Kidney (tissue), 14 donors: ENCODE measurements around the gene PIK3R1. TPM values are rescaled to one million over a fixed set of nuclear protein-coding genes. Genes with fewer than 3 reads are reported as not detected.

ENCODE experiments used
- DNase-seq, 5 donors: peaks; one replicate each; pipeline ENCODE4 v3.0.0-alpha.2; 2013 to 2020
- FAIRE-seq: peaks from 2 replicates; lab custom pipeline; 2012; peaks lifted over from hg19 to GRCh38; lab: Jason Lieb, UNC
- H3K27ac ChIP-seq, 2 donors: one replicate each; pipeline ENCODE4 v1.7.0; 2013; ENCODE audit warnings: low read depth in 2 of 2, low read length in 2 of 2, inconsistent platforms in 1 of 2
- H3K27me3 ChIP-seq: one replicate; pipeline ENCODE4 v1.7.1; 2013; ENCODE audit warnings: low read length, inconsistent platforms; ENCODE audit not compliant: control insufficient read depth, insufficient read depth
- H3K36me3 ChIP-seq, 3 donors: one replicate each; pipeline versions ENCODE4 v1.7.0 to v1.7.1; 2013; ENCODE audit warnings: low read length in 3 of 3, control low read depth in 1 of 3, inconsistent platforms in 1 of 3; ENCODE audit not compliant: insufficient read depth in 3 of 3, control insufficient read depth in 2 of 3
- H3K4me1 ChIP-seq, 3 donors: one replicate each; pipeline versions ENCODE4 v1.7.0 to v1.7.1; 2013; ENCODE audit warnings: low read length in 3 of 3, inconsistent platforms in 1 of 3, low read depth in 1 of 3; ENCODE audit not compliant: control insufficient read depth in 2 of 3, insufficient read depth in 2 of 3
- H3K4me3 ChIP-seq, 3 donors: one replicate each; pipeline versions ENCODE4 v1.7.0 to v1.8.1; 2013; ENCODE audit warnings: low read length in 3 of 3, control low read depth in 1 of 3, inconsistent platforms in 1 of 3
- H3K9ac ChIP-seq, 3 donors: one replicate each; pipeline versions ENCODE4 v1.7.0 to v1.7.1; 2013; ENCODE audit warnings: low read length in 3 of 3, control low read depth in 1 of 3, inconsistent platforms in 1 of 3
- H3K9me3 ChIP-seq, 3 donors: one replicate each; pipeline versions ENCODE4 v1.7.0 to v1.7.1; 2013; ENCODE audit warnings: low read length in 3 of 3, control low read depth in 1 of 3, inconsistent platforms in 1 of 3; ENCODE audit not compliant: control insufficient read depth in 2 of 3, insufficient read depth in 1 of 3
- intact Hi-C: fragments of 100-400 bp; cut with DNase I; formaldehyde crosslinking; loops from one replicate; pipeline ENCODE4 v1.11.1; 2022
- polyA plus RNA-seq: library from polyadenylated mRNA; stranded (reverse); fragments of 350-450 nt; fragmentation: Illumina TruSeq; extraction: RNeasy Lipid Tissue Mini Kit (QIAGEN cat#74804); gene quantifications from one replicate; pipeline ENCODE4 v1.2.3, GENCODE V29; 2014; ENCODE audit warnings: low read depth, low replicate concordance; ENCODE audit not compliant: insufficient read depth
- total RNA-seq: library from RNA; stranded (reverse); fragmentation: NEBNext Ultra II Directional; extraction: Animal tissue kit (Norgen Biotek cat#: 25700); gene quantifications from one replicate; pipeline ENCODE4 v1.2.1, GENCODE V29; 2021
- TF ChIP-seq, protein P1 (sequence below): IDR thresholded peaks from 3 replicates; pipeline ENCODE4 v1.5.1; 2012; ENCODE audit warnings: mild to moderate bottlenecking, moderate library complexity, borderline replicate concordance; ENCODE audit not compliant: insufficient read depth; ENCODE audit errors: extremely low read depth
- donor health status: control.
- donor health status: control.
- donor health status: control.
- donor health status: control.
- donor health status: control.
- donor health status: DM: yes; HTN: yes; CAD: no.
- donor health status: Normal renal cell carcinoma (clear cell type).

The PIK3R1 gene
- total and polyA plus RNA-seq, 2 donors from 2014 or later: 26.6 to 138 TPM

GRCh38 chr5:68191083-68191791 lies 24.3 kb upstream of the PIK3R1 start:
- Histone ChIP-seq H3K9me3 (no peaks in the 10 kb centered on the region), H3K4me3 (no peak overlapping the region), H3K27ac (no peak overlapping the region), H3K9ac (no peak overlapping the region), H3K27me3 (no peaks in the 10 kb centered on the region), H3K4me1 (peaks cover 0 to 3% (median 0%) of the 10 kb centered on the region in 3 donors), H3K36me3 (no peaks in the 10 kb centered on the region)
- TF ChIP-seq, protein P1, sequence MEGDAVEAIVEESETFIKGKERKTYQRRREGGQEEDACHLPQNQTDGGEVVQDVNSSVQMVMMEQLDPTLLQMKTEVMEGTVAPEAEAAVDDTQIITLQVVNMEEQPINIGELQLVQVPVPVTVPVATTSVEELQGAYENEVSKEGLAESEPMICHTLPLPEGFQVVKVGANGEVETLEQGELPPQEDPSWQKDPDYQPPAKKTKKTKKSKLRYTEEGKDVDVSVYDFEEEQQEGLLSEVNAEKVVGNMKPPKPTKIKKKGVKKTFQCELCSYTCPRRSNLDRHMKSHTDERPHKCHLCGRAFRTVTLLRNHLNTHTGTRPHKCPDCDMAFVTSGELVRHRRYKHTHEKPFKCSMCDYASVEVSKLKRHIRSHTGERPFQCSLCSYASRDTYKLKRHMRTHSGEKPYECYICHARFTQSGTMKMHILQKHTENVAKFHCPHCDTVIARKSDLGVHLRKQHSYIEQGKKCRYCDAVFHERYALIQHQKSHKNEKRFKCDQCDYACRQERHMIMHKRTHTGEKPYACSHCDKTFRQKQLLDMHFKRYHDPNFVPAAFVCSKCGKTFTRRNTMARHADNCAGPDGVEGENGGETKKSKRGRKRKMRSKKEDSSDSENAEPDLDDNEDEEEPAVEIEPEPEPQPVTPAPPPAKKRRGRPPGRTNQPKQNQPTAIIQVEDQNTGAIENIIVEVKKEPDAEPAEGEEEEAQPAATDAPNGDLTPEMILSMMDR: no peak
- FAIRE-seq: no peak
- intact Hi-C loops: no loop called here
- peak in 1 of 5 donors; percentile 29 for DNase-seq

DNA sequence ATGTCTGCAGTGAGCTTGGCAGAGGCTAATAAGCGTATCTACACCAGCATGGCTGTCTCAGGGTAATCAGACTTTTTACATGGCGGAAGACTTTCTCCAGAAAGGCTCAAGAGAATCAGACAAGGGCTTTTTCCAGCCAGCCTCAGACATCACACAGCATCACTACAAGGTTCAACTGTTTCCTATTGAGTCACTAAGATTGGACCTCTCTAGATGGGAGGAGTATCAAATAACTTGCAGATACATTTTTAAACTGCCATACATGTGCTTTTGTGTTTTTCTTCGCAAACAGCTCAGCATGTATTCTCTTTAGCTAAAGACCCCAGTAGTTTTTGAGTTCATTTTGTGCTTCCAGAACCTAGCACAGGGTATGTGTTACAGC lies 22.9 kb upstream of the PIK3R1 start:
- peak overlapping the region in 1 of 2 donors; percentile 10 for H3K27ac ChIP-seq
- FAIRE-seq (no peak), DNase-seq (no peak)
- H3K4me3 ChIP-seq: no peak overlapping the region
- no peaks in the 10 kb centered on the region for H3K9me3 ChIP-seq
- H3K27me3 ChIP-seq: no peaks in the 10 kb centered on the region
- intact Hi-C loops: no loop called here
- H3K9ac ChIP-seq: no peak overlapping the region
- peaks cover 0 to 3% (median 0%) of the 10 kb centered on the region in 3 donors for H3K4me1 ChIP-seq
- TF ChIP-seq, protein P1: no peak
- H3K36me3 ChIP-seq: no peaks in the 10 kb centered on the region

- Histone ChIP-seq H3K27ac (no peak overlapping the region), H3K27me3 (no peaks in the 10 kb centered on the region), H3K9ac (no peak overlapping the region), H3K9me3 (no peaks in the 10 kb centered on the region), H3K4me3 (no peak overlapping the region), H3K36me3 (no peaks in the 10 kb centered on the region), H3K4me1 (peaks cover 0 to 3% (median 0%) of the 10 kb centered on the region in 3 donors)
- intact Hi-C loops: no loop called here
- FAIRE-seq: no peak
- TF ChIP-seq, protein P1: no peak
- DNase-seq: no peak
These were observed 22.0 kb upstream of the PIK3R1 start for GRCh38 chr5:68193481-68194036.
